HCT116 (cell line): Measurements from ENCODE around the gene GRM8. TPM values are rescaled to one million over a fixed set of nuclear protein-coding genes. Genes with fewer than 3 reads are reported as not detected.
A peak's percentile ranks its signal among the peaks of the same experiment; 100 is the strongest.

Experiments used
- ATAC-seq: fragments of 200-7000 bp; cut with Tn5 transposase; 2 replicates; pipeline ENCODE4 v1.9.1; 2020; ENCODE audit warnings: mild to moderate bottlenecking, moderate library complexity
- BruUV-seq: library from RNA; stranded (reverse); fragments of 400-500 nt; replicated peaks from 2 replicates; lab custom pipeline; 2021; lab: Mats Ljungman, UMichigan
- CTCF ChIA-PET: fragments of 300-600 bp; sonication (Branson Sonifier 250); formaldehyde crosslinking; loops from one replicate; lab custom pipeline; 2021; ENCODE audit warnings: antibody characterized with exemption; lab: Charles Lee
- POLR2A ChIA-PET: fragments of 300-600, 350-600 bp; sonication (Branson Sonifier 250); formaldehyde crosslinking; loops from one replicate; lab custom pipeline; 2021; ENCODE audit warnings: antibody characterized with exemption; lab: Charles Lee
- RAD21 ChIA-PET, 2 experiments: fragments of 300-600 bp; sonication (Branson Sonifier 250); formaldehyde crosslinking; loops; one replicate each; lab custom pipeline; 2023; ENCODE audit warnings: low total read pairs in 2 of 2; ENCODE audit not compliant: uncharacterized antibody in 2 of 2, unreplicated experiment in 2 of 2, low non-redundant PET in 1 of 2; lab: Charles Lee
- DNase-seq: peaks from one replicate; pipeline ENCODE4 v3.0.0-alpha.2; 2010; ENCODE audit warnings: low read depth, low spot score
- H2AFZ ChIP-seq: fragments of 200-600 bp; shearing (Covaris generic), sonication (generic); 2 replicates; pipeline ENCODE4 v1.6.1; 2017; ENCODE audit warnings: low read depth, mixed run types, mixed read lengths, antibody characterized with exemption, low read length; ENCODE audit not compliant: poor library complexity, severe bottlenecking
- H3K27ac ChIP-seq: 2 replicates; pipeline ENCODE4 v1.5.1; 2012; ENCODE audit warnings: low read depth, low read length
- H3K27me3 ChIP-seq: fragments of 200-600 bp; sonication (generic); 2 replicates; pipeline ENCODE4 v1.6.1; 2016; ENCODE audit warnings: mixed run types, low read length, mixed read lengths; ENCODE audit not compliant: insufficient read depth
- H3K36me3 ChIP-seq, 2 experiments: fragments of 200-500 bp in 1 of 2; fragments of 200-600 bp in 1 of 2; sonication (Bioruptor generic) in 1 of 2; sonication (generic) in 1 of 2; 2 replicates each; pipeline versions ENCODE4 v1.5.1 to v1.6.1; 2014 to 2016; ENCODE audit warnings: low read length in 2 of 2, inconsistent platforms in 1 of 2, mixed read lengths in 1 of 2, mixed run types in 1 of 2; ENCODE audit not compliant: insufficient read depth in 2 of 2, control insufficient read depth in 1 of 2
- H3K4me1 ChIP-seq, 2 experiments: fragments of 200-600 bp in 1 of 2; sonication (generic) in 1 of 2; 2 replicates each; pipeline versions ENCODE4 v1.5.1 to v1.6.1; 2012 to 2017; ENCODE audit warnings: low read length in 2 of 2, inconsistent platforms in 1 of 2, mild to moderate bottlenecking in 1 of 2, mixed read lengths in 1 of 2, mixed run types in 1 of 2, moderate library complexity in 1 of 2; ENCODE audit not compliant: insufficient read depth in 2 of 2, control insufficient read depth in 1 of 2
- H3K4me2 ChIP-seq: fragments of 200-600 bp; sonication (generic); 2 replicates; pipeline ENCODE4 v1.6.1; 2017; ENCODE audit warnings: mixed run types, low read length, mixed read lengths
- H3K4me3 ChIP-seq, 2 experiments: fragments of 200-600 bp in 1 of 2; sonication (generic) in 1 of 2; replicated peaks in 1 of 2; 2 replicates each; pipeline ENCODE4 v1.5.1; 2011 to 2016; ENCODE audit warnings: low read length in 2 of 2, control low read depth in 1 of 2, low read depth in 1 of 2, mild to moderate bottlenecking in 1 of 2, mixed read lengths in 1 of 2, mixed run types in 1 of 2
- H3K79me2 ChIP-seq: fragments of 200-600 bp; sonication (generic); 2 replicates; pipeline ENCODE4 v1.6.1; 2017; ENCODE audit warnings: mild to moderate bottlenecking, mixed run types, low read length, moderate library complexity, mixed read lengths; ENCODE audit not compliant: insufficient read depth
- H3K9ac ChIP-seq: fragments of 200-600 bp; sonication (generic); 2 replicates; pipeline ENCODE4 v1.6.1; 2016; ENCODE audit warnings: low read length, mixed read lengths
- H3K9me2 ChIP-seq: fragments of 200-600 bp; sonication (generic), shearing (Covaris generic); 2 replicates; pipeline ENCODE4 v1.6.1; 2017; ENCODE audit warnings: mixed run types, mild to moderate bottlenecking, moderate library complexity; ENCODE audit not compliant: insufficient read depth
- H3K9me3 ChIP-seq, 2 experiments: fragments of 200-500 bp in 1 of 2; fragments of 200-600 bp in 1 of 2; sonication (Bioruptor generic) in 1 of 2; sonication (generic) in 1 of 2; 2 replicates each; pipeline ENCODE4 v1.6.1; 2014 to 2017; ENCODE audit warnings: low read length in 2 of 2, mixed read lengths in 2 of 2, inconsistent platforms in 1 of 2, low read depth in 1 of 2, mild to moderate bottlenecking in 1 of 2, mixed run types in 1 of 2, moderate library complexity in 1 of 2; ENCODE audit not compliant: control insufficient read depth in 1 of 2, insufficient read depth in 1 of 2
- H4K20me1 ChIP-seq: fragments of 200-600 bp; sonication (generic), shearing (Covaris generic); 2 replicates; pipeline ENCODE4 v1.6.1; 2017; ENCODE audit warnings: mixed run types, mild to moderate bottlenecking, moderate library complexity; ENCODE audit not compliant: insufficient read depth
- FOSL1 ChIP-seq: IDR thresholded peaks from 2 replicates; pipeline ENCODE4 v1.6.1; 2012; ENCODE audit warnings: low read depth
- POLR2AphosphoS5 ChIP-seq: IDR thresholded peaks from 2 replicates; pipeline ENCODE4 v1.6.1; 2011; ENCODE audit warnings: mild to moderate bottlenecking, low read depth, low read length, moderate library complexity
- YY1 ChIP-seq: IDR thresholded peaks from 2 replicates; pipeline ENCODE4 v1.6.1; 2011; ENCODE audit warnings: low read length, low read depth, moderate library complexity, mild to moderate bottlenecking; ENCODE audit not compliant: insufficient replicate concordance; ENCODE audit errors: extremely low read depth
- intact Hi-C: fragments of 100-400 bp; cut with micrococcal nuclease; formaldehyde crosslinking; loops from 2 replicates; pipeline ENCODE4 v1.10.0; 2022
- total RNA-seq: library from RNA; stranded (reverse); gene quantifications from one replicate; pipeline ENCODE4 v1.2.1, GENCODE V29; 2021; ENCODE audit not compliant: unreplicated experiment

GRM8 gene
- total RNA-seq, 1 experiment from 2014 or later = 0.05 TPM

GRCh38 chr7:126698909-126699308 is 553.8 kb downstream of the GRM8 start:
- Histone ChIP-seq H4K20me1 (no peaks in the 10 kb centered on the region), H2AFZ (no peak overlapping the region), H3K9ac (no peak overlapping the region), H3K4me2 (no peak overlapping the region; the same call in 1 of the 2 replicates), H3K27ac (no peak overlapping the region), H3K9me3 (no peaks in the 10 kb centered on the region), H3K4me1 (peaks cover 9 to 35% of the 10 kb centered on the region in 2 experiments; a peak in 3 of 4 replicates), H3K36me3 (no peaks in the 10 kb centered on the region), H3K4me3 (no peak overlapping the region), H3K9me2 (no peaks in the 10 kb centered on the region), H3K27me3 (no peaks in the 10 kb centered on the region), H3K79me2 (no peaks in the 10 kb centered on the region)
- intact Hi-C loops = no loop called here
- no peak for ATAC-seq
- ChIA-PET CTCF (no interaction called here), POLR2A (no interaction called here), RAD21 (no interaction called here)
- TF ChIP-seq FOSL1 (0 out of 2 replicates have a peak, but pooled peaks have one; percentile 3), POLR2AphosphoS5 (no peak)
- BruUV-seq = no TSS peak
- no peak for DNase-seq

- TF ChIP-seq FOSL1 = 0 out of 2 replicates have a peak, but pooled peaks have one; percentile 15
- no peak for TF ChIP-seq YY1
- ChIA-PET CTCF (no interaction called here), POLR2A (no interaction called here)
These were observed 554.3 kb downstream of the GRM8 start for GRCh38 chr7:126698446-126698845.

More at GRCh38 chr7:126698446-126698845, 554.3 kb downstream of the GRM8 start:
- Histone ChIP-seq H3K4me1 (peaks cover 9 to 35% of the 10 kb centered on the region in 2 experiments; a peak in 3 of 4 replicates), H3K79me2 (no peaks in the 10 kb centered on the region), H3K9me2 (no peaks in the 10 kb centered on the region), H3K4me2 (no peak overlapping the region), H3K36me3 (no peaks in the 10 kb centered on the region), H3K27me3 (no peaks in the 10 kb centered on the region), H2AFZ (no peak overlapping the region), H3K9ac (no peak overlapping the region), H3K27ac (no peak overlapping the region), H3K4me3 (no peak overlapping the region), H3K9me3 (no peaks in the 10 kb centered on the region), H4K20me1 (no peaks in the 10 kb centered on the region)
- BruUV-seq = no TSS peak
- intact Hi-C loops = no loop called here
- ATAC-seq = no peak
- RAD21 ChIA-PET = no interaction called here
- no peak for DNase-seq
